GM12878 (cell line): ENCODE measurements around the gene SHB. TPM values are rescaled to one million over a fixed set of nuclear protein-coding genes. Genes with fewer than 3 reads are reported as not detected.

Experiments used
- ATAC-seq: fragments of 200-7000 bp; cut with Tn5 transposase; 3 replicates; pipeline ENCODE4 v1.9.1; 2020; ENCODE audit warnings: mild to moderate bottlenecking, moderate library complexity
- BruUV-seq: library from RNA; stranded (reverse); fragments of 400-500 nt; replicated peaks from 2 replicates; lab custom pipeline; 2021; lab: Mats Ljungman, UMichigan
- CTCF ChIA-PET: fragments of 300-600 bp; sonication (Branson Sonifier 250); formaldehyde crosslinking; extraction: SDS; loops from one replicate; lab custom pipeline; 2021; ENCODE audit warnings: inconsistent platforms; lab: Yijun Ruan, JAX
- POLR2A ChIA-PET: fragments of 350-600 bp; formaldehyde crosslinking; extraction: SDS; loops from one replicate; lab custom pipeline; 2021; ENCODE audit warnings: inconsistent platforms; lab: Charles Lee
- RAD21 ChIA-PET: fragments of 300-600 bp; sonication (Branson Sonifier 250); formaldehyde crosslinking; loops from one replicate; lab custom pipeline; 2023; ENCODE audit warnings: antibody characterized with exemption; ENCODE audit not compliant: unreplicated experiment; lab: Charles Lee
- SMC1A ChIA-PET: fragments of 300-600 bp; sonication (Branson Sonifier 250); formaldehyde crosslinking; loops from one replicate; lab custom pipeline; 2023; ENCODE audit not compliant: unreplicated experiment, uncharacterized antibody; lab: Charles Lee
- DNase-seq: peaks from one replicate; pipeline ENCODE4 v3.0.0-alpha.2; 2011; ENCODE audit warnings: low read depth, low spot score
- FAIRE-seq: peaks from 3 replicates; lab custom pipeline; 2011; peaks lifted over from hg19 to GRCh38; lab: Jason Lieb, UNC
- H2AFZ ChIP-seq: 2 replicates; pipeline ENCODE4 v1.6.0; 2011; ENCODE audit warnings: low read depth, low read length, control low read depth; ENCODE audit not compliant: control insufficient read depth
- H3K27ac ChIP-seq: 2 replicates; pipeline ENCODE4 v1.5.1; 2011; ENCODE audit warnings: control low read depth; ENCODE audit not compliant: control insufficient read depth, insufficient read depth
- H3K27me3 ChIP-seq, 2 experiments: replicated peaks in 1 of 2; 2 replicates each; pipeline versions ENCODE4 v1.6.0 to v1.6.1; 2011; ENCODE audit warnings: low read length in 1 of 2; ENCODE audit not compliant: control insufficient read depth in 2 of 2, insufficient read depth in 2 of 2
- H3K36me3 ChIP-seq, 2 experiments: 2 replicates each; pipeline ENCODE4 v1.5.1; 2011; ENCODE audit warnings: low read length in 1 of 2; ENCODE audit not compliant: control insufficient read depth in 2 of 2, insufficient read depth in 2 of 2
- H3K4me1 ChIP-seq: 2 replicates; pipeline ENCODE4 v1.6.1; 2011; ENCODE audit warnings: mild to moderate bottlenecking, low read length, moderate library complexity, mixed read lengths; ENCODE audit not compliant: control insufficient read depth, insufficient read depth
- H3K4me2 ChIP-seq: 2 replicates; pipeline ENCODE4 v1.6.0; 2011; ENCODE audit warnings: control low read depth; ENCODE audit not compliant: control insufficient read depth, insufficient read depth
- H3K4me3 ChIP-seq: fragments of 200-600 bp; sonication (generic); 2 replicates; pipeline ENCODE4 v1.5.1; 2016
- H3K79me2 ChIP-seq: 2 replicates; pipeline ENCODE4 v1.6.0; 2011; ENCODE audit warnings: low read length; ENCODE audit not compliant: control insufficient read depth, insufficient read depth
- H3K9ac ChIP-seq: 2 replicates; pipeline ENCODE4 v1.8.0; 2011; ENCODE audit warnings: low read length, control low read depth, mixed read lengths; ENCODE audit not compliant: control insufficient read depth, insufficient read depth
- H3K9me3 ChIP-seq: replicated peaks from 3 replicates; pipeline ENCODE4 v1.5.1; 2011; ENCODE audit warnings: mild to moderate bottlenecking, low read length; ENCODE audit not compliant: control insufficient read depth, insufficient read depth
- H4K20me1 ChIP-seq: 2 replicates; pipeline ENCODE4 v1.6.0; 2011; ENCODE audit not compliant: control insufficient read depth, insufficient read depth
- BACH1 ChIP-seq: fragments of 450-650 bp; IDR thresholded peaks from 2 replicates; pipeline ENCODE4 v1.6.1; 2017; ENCODE audit warnings: mild to moderate bottlenecking, borderline replicate concordance
- BRCA1 ChIP-seq: IDR thresholded peaks from 2 replicates; pipeline ENCODE4 v1.6.1; 2011; ENCODE audit warnings: low read depth, low read length, improper control_type of control experiment
- CBFB ChIP-seq: IDR thresholded peaks from 2 replicates; pipeline ENCODE4 v1.6.1; 2016; ENCODE audit warnings: antibody characterized with exemption, low read depth
- CBX5 ChIP-seq: sonication (generic); IDR thresholded peaks from 2 replicates; pipeline ENCODE4 v1.6.1; 2016; ENCODE audit warnings: low read depth, moderate library complexity, mild to moderate bottlenecking, inconsistent platforms
- CHD1 ChIP-seq: IDR thresholded peaks from 2 replicates; pipeline ENCODE4 v1.6.1; 2012; ENCODE audit warnings: low read depth, low read length, improper control_type of control experiment
- EED ChIP-seq: sonication (generic); IDR thresholded peaks from 2 replicates; pipeline ENCODE4 v1.6.1; 2016; ENCODE audit warnings: antibody characterized with exemption, low read depth
- ESRRA ChIP-seq: IDR thresholded peaks from 2 replicates; pipeline ENCODE4 v1.6.1; 2012; ENCODE audit warnings: mild to moderate bottlenecking, low read length, improper control_type of control experiment
- FOXM1 ChIP-seq: IDR thresholded peaks from 2 replicates; pipeline ENCODE4 v1.6.1; 2012; ENCODE audit warnings: low read depth, mild to moderate bottlenecking, inconsistent platforms, low read length, moderate library complexity
- GABPA ChIP-seq: IDR thresholded peaks from 2 replicates; pipeline ENCODE4 v1.6.1; 2014; ENCODE audit warnings: antibody characterized with exemption, low read depth, mild to moderate bottlenecking, inconsistent platforms
- LARP7 ChIP-seq: fragments of 450-650 bp; IDR thresholded peaks from 2 replicates; pipeline ENCODE4 v1.6.1; 2017; ENCODE audit warnings: mild to moderate bottlenecking
- MEF2B ChIP-seq: fragments of 450-650 bp; IDR thresholded peaks from 2 replicates; pipeline ENCODE4 v1.6.1; 2018; ENCODE audit warnings: mild to moderate bottlenecking, moderate library complexity; ENCODE audit not compliant: partially characterized antibody, poor library complexity, severe bottlenecking
- MTA2 ChIP-seq: fragments of 450-650 bp; IDR thresholded peaks from 2 replicates; pipeline ENCODE4 v1.6.1; 2016; ENCODE audit warnings: low read depth, mild to moderate bottlenecking, moderate library complexity
- MXI1 ChIP-seq: fragments of 150-350 bp; IDR thresholded peaks from 2 replicates; pipeline ENCODE4 v1.6.1; 2011; ENCODE audit warnings: low read depth, mild to moderate bottlenecking, inconsistent platforms, low read length, improper control_type of control experiment
- POU2F2 ChIP-seq: IDR thresholded peaks from 3 replicates; pipeline ENCODE4 v1.6.1; 2011; ENCODE audit warnings: low read depth, mild to moderate bottlenecking, low read length, borderline replicate concordance
- SIX5 ChIP-seq: IDR thresholded peaks from 2 replicates; pipeline ENCODE4 v1.6.1; 2011; ENCODE audit warnings: mild to moderate bottlenecking, low read depth, low read length, moderate library complexity; ENCODE audit not compliant: severe bottlenecking
- SP1 ChIP-seq: IDR thresholded peaks from one replicate; pipeline ENCODE4 v1.6.1; 2011; ENCODE audit warnings: low read depth, low read length
- SUPT20H ChIP-seq: IDR thresholded peaks from 2 replicates; pipeline ENCODE4 v1.6.1; 2011; ENCODE audit warnings: low read depth, mild to moderate bottlenecking, low read length, moderate library complexity, borderline replicate concordance; ENCODE audit not compliant: control insufficient read depth
- TCF12 ChIP-seq: IDR thresholded peaks from 2 replicates; pipeline ENCODE4 v1.6.1; 2011; ENCODE audit warnings: low read depth, mild to moderate bottlenecking, low read length
- ZBED1 ChIP-seq: IDR thresholded peaks from 2 replicates; pipeline ENCODE4 v1.6.1; 2016; ENCODE audit warnings: borderline replicate concordance
- ZNF207 ChIP-seq: fragments of 450-650 bp; IDR thresholded peaks from 2 replicates; pipeline ENCODE4 v1.6.1; 2014; ENCODE audit warnings: antibody characterized with exemption, mild to moderate bottlenecking, borderline replicate concordance
- WGBS: methylation state at CpG from one replicate; pipeline ENCODE4 v1.1.6; 2016; ENCODE audit warnings: low lambda C conversion rate; ENCODE audit not compliant: insufficient replicate concordance, insufficient coverage; ENCODE audit errors: missing lambda C conversion rate; 5-methylcytosine and 5-hydroxymethylcytosine counted together
- in situ Hi-C: fragments of 300-500 bp; cut with MboI; formaldehyde crosslinking; loops from 9 replicates; pipeline ENCODE4 v1.14.3; 2018; ENCODE audit warnings: mixed read lengths
- intact Hi-C: fragments of 100-400 bp; cut with micrococcal nuclease; formaldehyde crosslinking; loops from one replicate; pipeline ENCODE4 v1.14.2; 2022; ENCODE audit not compliant: unreplicated experiment
- polyA plus RNA-seq, 11 experiments: library from polyadenylated mRNA; depleted of rRNA in 4 of 11; unstranded in 6 of 11; stranded (reverse) in 5 of 11; fragments of >200 nt; fragmentation: Nextera tagmentation in 4 of 11; fragmentation: Illumina TruSeq in 1 of 11; extraction: Ambion mirVana in 4 of 11; extraction: Trizol in 1 of 11; gene quantifications; 1 replicate in 1 of 11; 2 replicates in 10 of 11; pipeline versions ENCODE4 v1.2.1 to v1.2.3, GENCODE V29; 2011 to 2016; ENCODE audit warnings: inconsistent platforms in 2 of 11, missing spikeins in 2 of 11, low read depth in 1 of 11
- total RNA-seq, 4 experiments: library from RNA; depleted of rRNA in 3 of 4; stranded (reverse); fragments of >200 nt in 3 of 4; fragmentation: Illumina TruSeq in 1 of 4; extraction: Trizol in 1 of 4; gene quantifications; 2 replicates each; pipeline versions ENCODE4 v1.2.1 to v1.2.3, GENCODE V29; 2013 to 2021
- TF ChIP-seq, protein P1 (sequence below): IDR thresholded peaks from 2 replicates; pipeline ENCODE4 v1.6.1; 2011; ENCODE audit warnings: low read depth, mild to moderate bottlenecking, low read length, moderate library complexity, borderline replicate concordance; ENCODE audit errors: extremely low read depth

SHB gene
- total and polyA plus RNA-seq, 10 of the 15 experiments (the other 5 are each of a cell fraction or from before 2014, with no cell fraction given): 0.29 to 6.2 (median 1.3) TPM

- no peak for TF ChIP-seq ZBED1
- TF ChIP-seq FOXM1: peak; percentile 46; the same call in 1 of the 2 replicates
- TF ChIP-seq POU2F2: peak; percentile 35; the same call in 1 of the 3 replicates
- TF ChIP-seq SP1: peak; percentile 50
- no peak for TF ChIP-seq BACH1
- TF ChIP-seq LARP7: no peak
- peak; percentile 94 for TF ChIP-seq TCF12
- TF ChIP-seq EED: 0 out of 2 replicates have a peak, but pooled peaks have one; percentile 13
- TF ChIP-seq MTA2: peak; percentile 76
- no peak for TF ChIP-seq ESRRA
These were observed 82.2 kb downstream of the SHB start (continued) for GRCh38 chr9:37986771-37987258.

DNA sequence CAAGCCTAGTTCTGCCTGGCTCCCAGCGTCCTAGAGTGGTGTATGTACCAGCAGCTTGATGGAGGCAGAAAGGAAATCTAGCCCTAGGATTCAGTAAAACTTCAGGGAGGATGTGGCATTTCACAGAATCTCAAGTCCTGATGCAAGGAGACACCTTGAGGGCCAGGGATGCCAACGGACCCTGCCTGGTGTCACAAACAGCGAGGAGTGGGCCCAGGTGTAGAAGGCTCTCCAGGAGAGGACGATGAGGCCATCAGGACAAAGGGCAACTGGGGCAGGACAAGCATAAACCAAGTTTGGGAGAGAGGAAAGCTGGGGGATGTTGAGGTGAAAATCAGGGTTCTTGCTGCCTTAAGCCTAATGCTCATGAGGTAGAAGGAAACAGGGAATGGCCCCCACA lies 83.0 kb downstream of the SHB start:
- no TSS peak for BruUV-seq
- Histone ChIP-seq H2AFZ (no peak overlapping the region), H3K27ac (no peak overlapping the region), H3K4me3 (no peak overlapping the region)
- no peak for FAIRE-seq
- POLR2A ChIA-PET: interaction anchor here (1.7 kb wide), 1 partner anchor 76 kb away, joined by 7 read pairs; no protein-coding TSS in a partner anchor
- TF ChIP-seq MXI1: no peak
- no peak for TF ChIP-seq SUPT20H
- no peak for TF ChIP-seq SP1
- TF ChIP-seq GABPA: no peak
- TF ChIP-seq SIX5: no peak
- TF ChIP-seq CBFB: no peak
- no peak for TF ChIP-seq CHD1
- no peak for TF ChIP-seq CBX5
- TF ChIP-seq POU2F2: no peak
- TF ChIP-seq ZNF207: no peak
- no peak for TF ChIP-seq MEF2B
- no peak for TF ChIP-seq BRCA1
- TF ChIP-seq, protein P1, sequence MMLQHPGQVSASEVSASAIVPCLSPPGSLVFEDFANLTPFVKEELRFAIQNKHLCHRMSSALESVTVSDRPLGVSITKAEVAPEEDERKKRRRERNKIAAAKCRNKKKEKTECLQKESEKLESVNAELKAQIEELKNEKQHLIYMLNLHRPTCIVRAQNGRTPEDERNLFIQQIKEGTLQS: no peak
- TF ChIP-seq, all 136 proteins: peak for 0
- DNase-seq (no peak), ATAC-seq (no peak)
- intact Hi-C loops: no loop called here
- CTCF ChIA-PET: interaction anchor here (1.8 kb wide), 1 partner anchor 19 kb away, joined by 6 read pairs; no protein-coding TSS in a partner anchor
- Histone ChIP-seq H3K4me1 (peaks cover 7% of the 10 kb centered on the region; the same call in 1 of the 2 replicates), H3K27me3 (no peaks in the 10 kb centered on the region), H3K9ac (no peak overlapping the region), H3K79me2 (no peaks in the 10 kb centered on the region), H3K36me3 (no peaks in the 10 kb centered on the region), H4K20me1 (no peaks in the 10 kb centered on the region), H3K4me2 (no peak overlapping the region), H3K9me3 (no peaks in the 10 kb centered on the region)
- SMC1A ChIA-PET: interaction anchor here (1.1 to 1.7 kb wide), 3 partner anchors 12 to 72 kb away, joined by 4 to 5 read pairs (median 5); no protein-coding TSS in a partner anchor
- in situ Hi-C loops: loop anchor here (25.0 kb wide), 1 partner anchor 1049 kb away; no protein-coding TSS in a partner anchor
- WGBS: 16% methylated on average over 4 of the region's 4 CpGs
- RAD21 ChIA-PET: interaction anchor here (1.0 kb wide), 1 partner anchor 76 kb away, joined by 5 read pairs; no protein-coding TSS in a partner anchor
